NK-92 (cell line): ENCODE data around the gene COL11A1.
"Not testable (repeated sequence)": the region's sequence is repeated elsewhere in the genome, so short reads cannot be mapped to it uniquely, and the experiment has no call there.

Source experiments
- DNase-seq: peaks from one replicate; lab custom pipeline; 2025; ENCODE audit not compliant: unreplicated experiment; lab: John Stamatoyannopoulos, UW

The COL11A1 gene

GRCh38 chr1:102838016-102838415 is 270.3 kb downstream of the COL11A1 start:
- DNase-seq: no peak

GRCh38 chr1:102837551-102837950 is 270.8 kb downstream of the COL11A1 start:
- no peak for DNase-seq

- DNase-seq: no peak
Measured at GRCh38 chr1:102836991-102837390, 271.3 kb downstream of the COL11A1 start.

GRCh38 chr1:102834688-102835320 is 273.5 kb downstream of the COL11A1 start:
- DNase-seq: no peak

- DNase-seq: no peak
Measured at GRCh38 chr1:102833151-102833550, 275.2 kb downstream of the COL11A1 start.

- not testable (repeated sequence) for DNase-seq
Measured at GRCh38 chr1:102826706-102827105, 281.6 kb downstream of the COL11A1 start.
